ENCODE measurements around the gene GNG13. TPM values are rescaled to one million over a fixed set of nuclear protein-coding genes. Genes with fewer than 3 reads are reported as not detected.
"Not testable (repeated sequence)": the region's sequence is repeated elsewhere in the genome, so short reads cannot be mapped to it uniquely, and the experiment has no call there.

Gene GNG13
- polyA plus RNA-seq, 3 donors, result 0.12 to 0.31 TPM; not detected in 1

DNA sequence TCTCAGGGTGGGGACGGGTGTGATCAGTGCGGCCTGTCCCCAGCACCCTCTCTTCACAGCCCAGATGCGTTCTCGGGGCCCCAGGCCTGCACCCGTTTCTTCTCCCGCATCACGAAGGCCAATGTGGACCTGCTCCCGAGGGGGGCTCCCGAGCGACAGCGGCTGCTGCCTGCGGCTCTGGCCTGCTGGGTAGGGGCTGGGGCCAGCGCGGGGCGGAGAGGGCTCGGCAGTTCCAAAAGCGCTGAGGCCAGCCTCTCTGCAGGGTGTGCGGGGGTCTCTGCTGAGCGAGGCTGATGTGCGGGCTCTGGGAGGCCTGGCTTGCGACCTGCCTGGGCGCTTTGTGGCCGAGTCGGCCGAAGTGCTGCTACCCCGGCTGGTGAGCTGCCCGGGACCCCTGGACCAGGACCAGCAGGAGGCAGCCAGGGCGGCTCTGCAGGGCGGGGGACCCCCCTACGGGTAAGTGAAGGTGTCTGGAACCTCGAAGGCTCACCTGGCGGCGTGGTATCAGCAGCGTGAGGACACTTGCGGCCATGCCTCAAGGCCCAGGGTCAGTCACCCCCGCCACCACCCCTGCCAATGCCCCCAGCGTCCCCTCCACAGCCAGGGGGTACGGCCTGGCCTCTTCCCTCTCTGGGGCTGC lies 35.6 kb downstream of the GNG13 start:
- DNase-seq (ENCODE audit: low read depth in 3 of 3, low spot score in 2 of 3), result no peak

DNA sequence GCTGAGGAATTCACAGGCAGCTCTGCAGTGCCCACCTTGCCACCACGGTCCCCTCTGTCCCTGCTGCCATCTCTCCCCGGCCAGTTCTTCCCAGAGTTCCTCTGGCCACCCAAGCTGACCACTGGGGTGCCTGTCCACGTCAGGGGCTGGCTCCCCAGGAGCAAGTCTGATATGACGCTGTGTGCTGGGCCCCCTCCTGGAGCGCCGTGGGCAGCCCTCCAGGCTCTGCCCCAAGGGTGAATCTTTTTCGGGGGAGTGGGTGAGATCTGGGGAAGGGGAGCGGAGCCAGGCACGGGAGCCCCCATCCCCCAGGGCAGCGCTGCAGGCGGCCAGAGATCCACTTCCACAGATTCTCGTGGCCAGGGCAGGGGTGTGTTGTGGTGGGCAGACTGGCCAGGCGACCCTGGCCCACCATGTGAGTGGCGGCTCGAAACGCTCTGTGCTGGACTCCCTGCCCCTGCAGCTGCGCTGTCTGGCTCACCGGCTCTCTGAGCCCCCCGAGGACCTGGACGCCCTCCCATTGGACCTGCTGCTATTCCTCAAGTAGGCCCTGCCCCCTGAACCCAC lies 36.3 kb downstream of the GNG13 start:
- no peak for DNase-seq (ENCODE audit: low read depth in 3 of 3, low spot score in 2 of 3)

DNA sequence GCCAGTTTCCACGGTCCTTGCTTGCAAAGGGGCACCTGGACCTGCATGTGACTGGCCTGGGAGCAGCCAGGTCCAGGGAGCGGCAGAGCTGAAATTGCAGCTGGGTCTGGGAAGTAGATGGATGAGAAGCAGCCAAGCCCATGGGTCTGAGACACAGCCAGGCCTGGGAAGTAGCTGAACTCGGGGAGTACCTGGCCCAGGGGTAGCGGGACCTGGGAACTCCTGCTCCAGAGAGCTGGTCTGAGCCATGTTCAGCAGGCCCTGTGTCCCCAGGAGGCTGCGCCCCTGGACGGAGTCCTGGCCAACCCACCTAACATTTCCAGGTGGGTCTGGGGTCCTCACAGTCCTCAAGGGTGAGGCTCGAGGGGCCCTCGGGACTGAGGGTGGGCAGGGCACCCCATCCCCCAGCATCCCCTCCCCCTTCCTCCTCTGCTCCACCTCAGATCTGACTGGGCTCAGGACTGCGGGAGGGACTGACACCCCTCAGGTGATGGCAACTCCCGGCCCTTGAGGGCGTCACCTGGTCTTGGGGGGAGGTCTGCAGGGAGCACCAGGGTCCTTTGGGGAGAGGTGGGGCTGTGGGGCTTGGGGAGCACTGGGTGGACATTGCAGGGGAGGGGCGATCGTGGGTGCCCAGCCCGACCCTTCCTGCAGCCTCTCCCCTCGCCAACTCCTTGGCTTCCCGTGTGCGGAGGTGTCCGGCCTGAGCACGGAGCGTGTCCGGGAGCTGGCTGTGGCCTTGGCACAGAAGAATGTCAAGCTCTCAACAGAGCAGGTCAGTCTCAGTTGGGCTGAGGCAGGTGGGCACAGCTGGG lies 37.0 kb downstream of the GNG13 start:
- DNase-seq (ENCODE audit: low read depth in 3 of 3, low spot score in 2 of 3), result no peak

DNA sequence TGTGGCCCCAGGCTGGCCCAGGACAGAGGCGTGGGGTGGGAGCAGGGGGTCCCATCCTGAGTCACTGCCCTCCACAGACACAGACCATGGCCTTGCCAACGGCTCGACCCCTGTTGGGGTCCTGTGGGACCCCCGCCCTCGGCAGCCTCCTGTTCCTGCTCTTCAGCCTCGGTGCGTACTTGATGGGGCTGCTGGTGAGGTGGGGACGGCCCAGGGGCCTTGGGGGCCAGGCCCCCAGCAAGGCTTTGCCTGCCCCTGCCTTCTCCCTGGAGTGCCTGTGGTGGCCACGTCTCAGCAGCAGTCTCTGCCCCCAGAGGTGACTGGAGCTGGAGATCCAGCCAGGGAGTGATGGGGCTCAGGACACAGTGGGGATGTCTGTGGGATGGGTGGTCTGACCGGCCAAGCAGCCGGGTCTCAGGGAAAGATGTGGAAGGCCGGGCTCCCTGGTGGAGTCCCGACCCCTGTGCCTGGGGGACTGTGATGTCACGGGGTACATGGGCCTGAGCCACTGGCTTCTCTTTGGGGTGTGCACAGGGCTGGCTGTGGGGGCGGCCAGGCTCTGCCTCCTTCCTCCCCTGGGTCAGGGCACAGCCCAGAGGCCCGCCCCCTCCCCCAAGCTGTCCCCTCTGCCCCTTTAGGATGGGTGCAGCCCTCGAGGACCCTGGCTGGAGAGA lies 37.8 kb downstream of the GNG13 start:
- no peak for DNase-seq (ENCODE audit: low read depth in 3 of 3, low spot score in 2 of 3)

DNA sequence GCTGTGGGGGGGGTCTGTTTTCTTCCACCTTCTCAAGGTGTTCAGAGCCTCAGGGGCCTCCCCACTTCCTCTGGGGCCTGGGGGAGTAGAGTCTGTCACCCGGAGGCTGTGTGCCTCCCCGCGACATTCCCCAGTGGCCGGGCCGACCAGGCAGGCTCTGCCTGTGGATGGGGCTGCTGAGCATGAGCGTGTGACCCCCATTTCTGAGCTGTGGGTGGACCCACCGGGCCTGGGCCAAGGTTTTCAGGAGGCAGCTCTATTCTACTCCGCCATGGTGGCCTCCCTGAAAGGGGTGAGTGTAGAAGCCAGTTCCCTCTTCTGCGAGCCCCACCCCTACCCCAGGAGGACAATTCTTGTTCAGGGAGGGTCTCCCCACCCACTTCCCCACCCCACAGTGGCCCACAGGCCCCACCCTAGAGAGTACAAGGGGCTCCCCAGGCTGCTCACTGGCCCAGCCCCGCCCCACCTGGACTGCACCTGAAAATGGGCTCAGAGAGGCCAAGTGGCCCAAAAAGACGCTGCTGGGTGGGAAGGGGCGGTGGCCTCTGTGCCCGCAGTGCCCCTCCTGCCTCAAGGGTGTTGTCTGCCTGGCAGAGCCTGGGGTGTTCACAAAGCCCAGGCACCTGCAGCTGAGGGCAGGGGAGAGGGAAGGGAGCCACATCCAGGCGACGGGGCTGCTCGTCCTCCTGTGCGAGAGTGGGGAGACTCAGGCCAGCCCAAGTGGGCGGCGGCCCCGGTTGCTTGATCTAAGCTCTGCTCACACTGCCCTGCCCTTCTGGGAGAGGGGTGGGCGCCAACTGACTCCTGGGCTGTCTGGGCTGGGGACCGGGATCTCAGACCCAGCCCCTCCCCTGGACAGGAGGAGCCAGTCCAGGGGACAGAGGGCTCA lies 38.7 kb downstream of the GNG13 start:
- no peak for DNase-seq (ENCODE audit: low read depth in 3 of 3, low spot score in 2 of 3)

DNA sequence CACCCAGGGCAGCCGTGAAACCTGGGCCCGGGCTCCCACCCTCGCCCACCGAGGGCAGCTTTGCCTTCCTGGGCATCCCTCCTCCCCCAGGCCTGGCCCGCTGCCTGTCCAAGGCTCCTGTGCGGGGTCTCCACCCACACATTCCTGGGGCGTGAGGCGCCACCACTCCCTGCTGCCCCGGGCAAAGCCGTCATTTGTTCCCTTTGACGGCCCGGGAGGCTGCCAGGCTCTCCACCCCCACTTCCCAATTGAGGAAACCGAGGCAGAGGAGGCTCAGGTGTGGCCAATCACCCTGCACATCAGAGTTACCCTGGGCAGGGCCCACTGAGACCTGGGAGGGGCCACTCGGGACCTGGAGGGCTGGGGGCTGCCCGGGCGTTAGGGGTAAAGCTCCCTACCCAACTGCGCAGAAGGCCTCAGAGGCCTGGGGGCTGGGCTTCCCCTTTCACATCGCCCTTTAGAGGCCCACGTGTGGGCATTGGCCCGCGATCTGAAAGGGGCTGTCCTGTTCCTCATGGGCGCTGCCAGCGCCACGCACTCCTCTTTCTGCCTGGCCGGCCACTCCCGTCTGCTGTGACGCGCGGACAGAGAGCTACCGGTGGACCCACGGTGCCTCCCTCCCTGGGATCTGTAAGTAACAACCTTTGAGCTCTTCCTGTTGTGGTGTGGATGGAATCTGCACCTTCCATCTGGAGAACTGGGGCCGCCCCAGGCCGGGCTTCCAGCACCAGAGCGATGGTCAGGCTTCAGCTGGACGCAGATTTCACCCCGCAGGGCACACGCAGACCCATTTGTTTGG lies 39.8 kb downstream of the GNG13 start, which contains the start of gene MSLN:
Gene MSLN (plus strand): TSS at position 190 of the 799 bp plus-strand sequence. CDS start 1,947 bp downstream, outside the sequence.
- DNase-seq (ENCODE audit: low read depth in 3 of 3, low spot score in 2 of 3), result no peak

DNA sequence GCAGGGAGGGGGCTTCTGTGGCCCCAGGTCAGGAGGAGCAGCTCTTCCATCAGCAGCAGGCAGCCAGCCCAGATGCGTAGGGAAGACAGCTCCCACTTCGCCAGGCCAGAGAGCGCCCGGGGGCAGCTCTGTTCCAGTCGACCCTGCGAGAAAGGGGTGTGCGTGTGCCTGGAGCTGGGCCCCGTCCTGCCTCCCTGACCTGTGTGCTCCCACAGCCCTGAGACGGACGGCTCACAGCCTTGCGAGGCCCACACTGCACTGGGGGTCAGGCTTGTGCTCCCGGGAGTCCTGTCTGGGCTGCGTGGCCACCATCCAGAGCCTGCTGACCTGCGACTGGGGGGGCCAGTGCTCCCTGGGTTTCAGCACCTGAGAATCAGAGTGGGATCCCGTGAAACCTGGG lies 40.5 kb downstream of the GNG13 start:
- no peak for DNase-seq (ENCODE audit: low read depth in 3 of 3, low spot score in 2 of 3)

DNA sequence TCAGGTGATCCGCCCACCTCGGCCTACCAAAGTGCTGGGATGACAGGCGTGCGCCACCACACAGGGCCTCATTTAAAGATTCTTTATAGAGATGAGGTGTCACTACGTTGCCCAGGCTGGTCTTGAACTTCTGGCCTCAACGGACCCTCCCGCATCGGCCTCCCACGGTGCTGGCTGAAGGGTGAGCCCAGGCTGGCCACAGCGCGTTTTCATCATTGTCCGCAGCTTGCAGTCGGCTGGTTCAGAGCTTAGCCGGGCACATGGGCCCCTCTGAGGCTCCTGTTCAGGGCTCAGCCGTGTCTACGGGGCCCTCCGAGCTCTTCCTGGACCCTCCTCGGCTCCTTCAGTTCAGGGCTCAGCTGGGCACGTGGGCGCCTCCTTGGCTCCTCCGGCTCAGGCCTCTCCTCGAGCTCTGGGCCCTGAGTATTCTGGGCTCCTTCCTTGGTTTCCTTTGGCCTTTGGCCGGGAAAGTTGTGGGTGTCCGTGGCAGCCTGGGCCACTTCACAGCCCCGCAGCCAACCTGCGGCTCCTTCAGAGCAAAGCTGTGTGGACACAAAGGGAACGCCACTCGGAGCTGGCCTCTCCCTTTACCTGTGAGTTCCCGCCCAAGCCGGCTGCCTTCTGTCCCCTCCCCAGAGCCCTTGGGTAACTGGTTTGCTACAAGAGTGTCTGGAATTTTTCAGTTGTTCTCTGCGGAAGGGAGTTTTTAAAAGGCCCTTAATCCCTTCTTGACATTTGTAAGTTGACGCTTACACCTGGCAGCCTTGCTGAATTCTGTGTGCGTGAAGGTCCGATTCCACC lies 41.2 kb downstream of the GNG13 start:
- no peak for DNase-seq (ENCODE audit: low read depth in 3 of 3, low spot score in 2 of 3)

DNA sequence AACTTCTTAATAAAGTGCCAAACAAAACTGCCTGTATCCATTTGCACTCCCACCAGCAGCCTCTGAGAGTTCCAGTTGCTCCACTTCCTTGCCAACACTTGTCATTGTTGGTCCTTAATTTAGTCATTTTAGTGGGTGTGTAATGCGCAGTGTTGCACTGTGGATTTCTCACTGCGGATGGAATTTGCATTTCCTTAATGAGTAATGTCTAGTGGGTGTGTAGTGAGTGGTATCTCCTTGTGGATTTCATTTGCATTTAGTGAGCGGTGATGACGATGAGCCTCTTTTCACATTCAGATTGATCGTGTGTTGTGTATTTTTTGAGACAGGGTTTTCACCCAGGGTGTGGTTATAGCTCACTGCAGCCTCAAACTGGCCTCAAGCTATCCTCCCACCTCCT lies 44.1 kb downstream of the GNG13 start:
- no peak for DNase-seq (ENCODE audit: low read depth in 3 of 3, low spot score in 2 of 3)

DNA sequence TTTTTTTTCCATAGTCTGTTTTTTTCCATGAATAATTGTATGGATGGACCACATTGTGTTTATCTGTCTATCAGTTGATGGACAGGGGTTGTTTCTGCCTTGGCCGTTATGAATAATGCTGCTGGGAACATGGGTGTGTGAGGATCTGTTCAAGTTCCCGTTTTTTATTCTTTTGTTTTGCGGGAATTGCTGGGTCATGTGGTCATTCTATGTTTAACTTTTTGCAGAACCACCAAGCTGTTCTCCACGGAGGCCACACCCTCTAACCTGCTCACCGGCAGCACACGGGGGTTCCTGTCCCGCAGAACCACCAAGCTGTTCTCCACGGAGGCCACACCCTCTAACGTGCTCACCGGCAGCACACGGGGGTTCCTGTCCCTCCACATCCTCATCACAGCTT lies 45.9 kb downstream of the GNG13 start:
- DNase-seq (ENCODE audit: low read depth in 3 of 3, low spot score in 2 of 3), result no peak

DNA sequence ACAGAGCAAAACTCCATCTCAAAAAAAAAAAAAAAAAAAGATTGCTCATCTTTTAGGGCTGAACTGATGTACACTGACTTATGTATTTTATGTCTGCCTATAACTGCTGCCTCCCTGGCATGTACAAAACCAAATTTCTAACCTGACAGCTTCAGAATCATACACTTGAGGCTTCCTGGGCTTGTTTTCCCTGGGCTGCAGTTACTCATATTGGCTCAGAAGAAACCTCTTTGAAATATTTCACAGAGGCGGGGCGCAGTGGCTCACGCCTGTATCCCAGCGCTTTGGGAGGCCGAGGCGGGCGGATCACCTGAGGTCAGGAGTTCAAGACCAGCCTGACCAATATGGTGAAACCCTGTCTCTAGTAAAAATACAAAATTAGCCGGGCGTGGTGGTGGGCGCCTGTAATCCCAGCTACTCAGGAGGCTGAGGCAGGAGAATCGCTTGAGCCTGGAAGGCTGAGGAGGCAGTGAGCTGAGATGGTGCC lies 46.4 kb downstream of the GNG13 start:
- not testable (repeated sequence) for DNase-seq (ENCODE audit: low read depth in 3 of 3, low spot score in 2 of 3)

DNA sequence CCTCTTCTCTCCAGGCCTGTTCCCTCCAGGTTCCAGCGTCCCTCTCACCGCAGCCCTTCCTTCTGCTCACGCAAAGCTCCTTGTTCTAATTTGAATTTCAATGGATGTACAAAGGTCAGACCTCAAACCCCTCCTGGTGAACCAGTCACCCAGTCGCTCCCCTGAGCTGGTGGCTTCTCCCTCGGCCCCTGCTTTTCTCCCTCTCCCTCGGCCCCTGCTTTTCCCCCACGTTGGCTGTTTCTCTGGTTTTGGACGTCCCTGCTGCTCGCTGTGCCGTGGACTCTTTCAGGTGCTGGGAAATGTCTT lies 48.6 kb downstream of the GNG13 start:
- no peak for DNase-seq (ENCODE audit: low read depth in 3 of 3, low spot score in 2 of 3)

DNA sequence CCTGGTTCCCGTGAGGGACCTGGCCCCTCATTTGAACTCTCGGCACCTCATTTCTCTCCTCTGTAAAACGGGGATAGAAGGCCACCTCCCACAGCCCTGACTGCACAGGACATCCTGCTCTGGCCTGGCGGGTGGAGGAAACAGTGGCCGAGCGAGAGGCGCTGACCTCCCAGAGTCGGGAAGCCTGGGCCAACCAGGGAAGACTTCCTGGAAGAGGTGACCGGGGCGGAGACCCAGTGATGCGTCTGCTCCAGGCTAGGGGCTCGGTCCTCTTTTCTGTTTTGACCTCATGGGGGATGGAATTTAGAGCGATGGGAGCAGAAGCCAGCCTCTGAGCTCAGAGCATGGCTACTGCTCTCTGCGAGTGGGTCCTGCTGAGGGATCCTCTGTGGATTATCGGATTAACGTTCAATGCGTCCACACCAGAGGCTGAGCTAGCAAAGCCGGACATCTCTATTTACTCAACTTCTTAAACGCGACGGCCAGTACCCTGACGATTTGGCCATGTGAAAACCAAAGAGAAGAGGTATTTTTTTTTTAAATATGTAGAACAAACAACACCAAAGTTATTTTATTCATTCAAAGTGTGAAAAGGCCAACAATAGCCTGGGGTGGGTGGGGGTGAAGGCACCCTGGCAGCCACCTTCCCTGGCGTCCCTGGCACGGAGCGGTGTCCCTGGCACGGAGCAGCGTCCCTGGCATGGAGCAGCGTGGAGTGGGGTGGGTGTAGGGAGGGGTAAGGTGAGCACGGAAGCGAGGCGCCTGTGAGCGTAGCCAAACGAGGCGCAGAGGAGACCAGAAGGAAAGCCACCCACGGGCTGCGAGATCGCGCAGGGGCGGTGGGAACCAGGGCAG lies 49.2 kb downstream of the GNG13 start:
- no peak for DNase-seq (ENCODE audit: low read depth in 3 of 3, low spot score in 2 of 3)

DNA sequence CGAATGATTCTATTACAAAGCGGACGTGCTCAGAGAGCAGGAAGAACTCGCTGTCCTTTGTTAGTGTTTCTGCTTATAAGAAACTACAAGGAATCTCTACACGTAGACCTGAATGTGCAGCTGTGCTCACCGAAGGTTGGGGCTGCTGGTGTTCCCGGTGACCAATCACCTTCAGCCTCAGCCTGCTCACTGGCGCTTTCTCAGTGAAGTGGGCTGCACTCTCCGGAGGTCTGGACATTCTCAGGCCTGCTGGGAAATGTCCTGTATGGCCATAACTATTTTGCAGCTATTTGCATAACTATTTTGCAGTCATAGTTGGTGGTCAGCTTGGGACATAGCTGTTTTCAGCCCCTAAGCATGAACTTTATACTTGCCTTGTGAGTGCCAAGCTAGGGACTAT lies 50.0 kb downstream of the GNG13 start:
- DNase-seq (ENCODE audit: low read depth in 3 of 3, low spot score in 2 of 3), result no peak

DNA sequence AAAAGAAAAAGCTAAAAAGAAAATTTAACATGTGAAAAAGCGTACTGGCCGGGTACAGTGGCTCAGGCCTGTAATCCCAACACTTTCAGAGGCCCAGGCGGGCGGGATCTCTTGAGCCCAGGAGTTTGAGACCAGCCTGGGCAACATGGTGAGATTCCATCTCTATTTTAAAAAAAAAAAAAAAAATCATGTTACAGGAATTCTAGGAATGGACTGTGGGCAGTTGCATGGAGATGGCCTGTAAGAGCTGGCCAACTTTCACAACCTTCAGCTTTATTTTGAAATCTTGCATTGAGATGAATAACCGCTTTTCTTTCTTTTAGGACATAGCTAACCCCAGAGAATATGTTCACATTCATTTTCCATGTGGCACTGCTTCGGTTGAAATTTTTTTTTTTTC lies 51.5 kb downstream of the GNG13 start:
- no peak for DNase-seq (ENCODE audit: low read depth in 3 of 3, low spot score in 2 of 3)
